GM19193 (cell line): ENCODE measurements around the gene TOM1L2.

Experiments used
- POLR2A ChIP-seq: IDR thresholded peaks from 4 replicates; pipeline ENCODE4 v1.6.1; 2011; ENCODE audit not compliant: insufficient read depth, insufficient read length; ENCODE audit errors: extremely low read depth

TOM1L2 gene

DNA sequence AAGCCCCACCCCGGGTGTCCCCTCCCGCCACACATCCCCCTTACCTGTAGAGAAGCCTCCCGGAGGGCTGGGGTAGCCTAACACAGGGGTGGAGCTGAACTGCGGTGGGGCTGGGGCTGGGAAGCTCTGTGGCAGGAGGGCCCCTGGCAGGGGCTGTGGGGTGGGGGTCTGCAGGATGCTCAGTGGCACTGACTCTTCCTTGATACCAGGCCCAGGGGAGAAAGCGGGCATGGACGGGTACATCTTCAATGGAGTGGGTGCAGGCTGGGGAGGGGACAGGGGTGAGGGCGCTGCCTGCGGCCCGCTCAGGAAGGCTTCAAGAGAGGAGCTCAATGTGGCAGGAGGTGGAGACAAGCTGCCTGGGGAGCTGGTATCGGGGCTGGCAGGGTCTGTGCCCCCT is 152.2 kb downstream of the TOM1L2 start:
- no peak for TF ChIP-seq POLR2A

DNA sequence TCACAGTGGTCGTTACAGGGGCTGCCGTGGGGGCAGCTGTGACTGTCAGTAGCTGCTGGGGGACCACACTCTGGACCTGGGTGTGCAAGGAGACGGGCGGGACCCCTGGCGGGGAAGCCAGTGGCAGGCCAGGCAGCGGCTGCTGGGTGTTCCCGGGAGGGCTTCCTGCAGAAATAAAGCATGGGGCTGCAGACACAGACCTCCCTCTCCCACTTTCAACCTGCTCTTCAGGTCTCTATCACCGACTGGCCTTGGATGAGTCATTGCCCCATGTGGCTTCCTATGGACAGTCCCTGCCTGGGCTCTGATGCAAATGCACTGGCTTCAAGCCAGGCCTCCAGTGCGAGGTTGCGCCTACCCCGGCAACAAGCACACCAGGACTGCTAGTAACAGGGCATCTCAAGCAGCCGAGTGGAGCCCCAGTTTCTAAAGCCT is 152.6 kb downstream of the TOM1L2 start:
- TF ChIP-seq POLR2A: no peak

GRCh38 chr17:17819111-17819510 is 153.1 kb downstream of the TOM1L2 start:
- no peak for TF ChIP-seq POLR2A

DNA sequence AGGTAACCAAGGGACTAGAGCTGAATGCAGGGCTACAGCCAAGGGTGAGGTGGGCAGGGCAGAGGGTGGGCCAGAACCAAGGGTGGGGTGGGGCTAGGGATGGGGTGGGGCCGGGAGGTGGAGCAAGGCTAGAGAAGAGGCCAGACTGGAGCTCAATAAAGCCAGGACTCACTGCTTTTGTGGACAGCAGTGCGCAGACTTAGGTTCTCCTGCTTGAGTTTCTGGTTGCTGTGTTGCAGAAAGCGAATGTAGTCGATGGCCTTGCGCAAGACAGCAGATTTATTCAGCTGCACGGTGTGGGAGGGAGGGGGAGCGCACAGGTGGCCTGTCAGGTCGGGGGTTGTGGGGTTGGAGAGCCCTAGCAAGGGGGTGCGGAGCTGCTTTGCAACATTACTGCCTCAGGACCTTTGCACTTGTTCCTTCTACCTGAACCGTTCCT is 154.1 kb downstream of the TOM1L2 start:
- peak; percentile 13 for TF ChIP-seq POLR2A

DNA sequence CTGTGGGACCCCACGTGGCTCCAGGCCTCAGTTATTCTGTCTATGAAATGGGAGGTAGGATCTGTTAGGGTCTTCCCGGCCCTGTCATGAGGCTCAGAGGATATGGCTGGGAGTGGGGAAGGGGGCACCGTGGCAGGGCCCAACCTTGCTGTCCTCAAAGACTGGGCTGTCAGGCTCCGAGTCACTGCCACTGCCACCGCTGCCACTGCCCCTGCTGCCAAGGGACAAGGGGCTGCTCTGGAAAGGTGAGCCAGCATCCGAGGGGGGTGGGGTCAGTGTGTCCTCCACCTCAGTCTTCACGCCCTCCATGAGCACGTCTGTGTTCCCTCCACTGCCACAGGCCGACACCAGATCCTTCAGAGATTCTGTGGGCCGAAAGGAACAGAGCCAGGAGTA is 154.7 kb downstream of the TOM1L2 start:
- no peak for TF ChIP-seq POLR2A

GRCh38 chr17:17816831-17817551 is 155.2 kb downstream of the TOM1L2 start:
- TF ChIP-seq POLR2A: no peak

GRCh38 chr17:17816240-17816814 is 155.9 kb downstream of the TOM1L2 start:
- no peak for TF ChIP-seq POLR2A

DNA sequence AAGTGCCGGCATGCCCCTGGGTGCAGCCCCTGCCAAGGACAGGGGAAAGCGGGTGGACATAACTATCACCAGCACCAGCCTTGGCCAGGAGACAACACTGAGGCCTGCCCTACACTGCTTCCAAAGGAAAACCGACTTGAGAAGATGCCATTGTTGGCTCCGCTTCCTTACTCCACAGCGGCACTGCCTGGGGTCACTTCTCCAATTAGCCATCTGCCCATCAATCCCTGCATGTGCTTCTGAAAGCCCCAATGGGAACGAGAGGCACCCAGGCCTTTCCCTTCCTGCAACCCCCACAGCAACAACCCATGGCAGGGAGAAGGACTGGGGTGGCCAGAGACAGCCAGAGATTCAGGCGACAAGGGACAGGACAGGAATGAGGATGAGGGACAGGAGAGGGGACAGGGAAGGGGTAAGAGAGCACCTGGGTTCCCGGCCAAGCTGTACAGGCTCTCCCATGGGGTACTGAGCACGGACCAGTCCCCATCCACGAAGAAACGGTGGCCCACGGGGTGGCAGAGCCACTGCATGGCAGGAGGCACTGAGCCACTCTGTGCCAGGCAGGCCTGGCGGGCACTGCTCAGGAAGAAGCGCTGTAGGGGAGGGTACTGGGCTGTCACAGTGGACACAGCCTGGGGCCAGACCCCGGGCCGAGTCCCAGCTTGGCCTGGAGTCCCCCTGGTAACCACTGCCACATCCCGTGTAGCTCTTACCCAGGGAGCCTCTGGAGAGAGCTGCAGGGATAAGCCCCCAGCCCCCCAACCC is 156.6 kb downstream of the TOM1L2 start:
- TF ChIP-seq POLR2A: no peak

GRCh38 chr17:17815062-17815406 is 157.2 kb downstream of the TOM1L2 start:
- no peak for TF ChIP-seq POLR2A

DNA sequence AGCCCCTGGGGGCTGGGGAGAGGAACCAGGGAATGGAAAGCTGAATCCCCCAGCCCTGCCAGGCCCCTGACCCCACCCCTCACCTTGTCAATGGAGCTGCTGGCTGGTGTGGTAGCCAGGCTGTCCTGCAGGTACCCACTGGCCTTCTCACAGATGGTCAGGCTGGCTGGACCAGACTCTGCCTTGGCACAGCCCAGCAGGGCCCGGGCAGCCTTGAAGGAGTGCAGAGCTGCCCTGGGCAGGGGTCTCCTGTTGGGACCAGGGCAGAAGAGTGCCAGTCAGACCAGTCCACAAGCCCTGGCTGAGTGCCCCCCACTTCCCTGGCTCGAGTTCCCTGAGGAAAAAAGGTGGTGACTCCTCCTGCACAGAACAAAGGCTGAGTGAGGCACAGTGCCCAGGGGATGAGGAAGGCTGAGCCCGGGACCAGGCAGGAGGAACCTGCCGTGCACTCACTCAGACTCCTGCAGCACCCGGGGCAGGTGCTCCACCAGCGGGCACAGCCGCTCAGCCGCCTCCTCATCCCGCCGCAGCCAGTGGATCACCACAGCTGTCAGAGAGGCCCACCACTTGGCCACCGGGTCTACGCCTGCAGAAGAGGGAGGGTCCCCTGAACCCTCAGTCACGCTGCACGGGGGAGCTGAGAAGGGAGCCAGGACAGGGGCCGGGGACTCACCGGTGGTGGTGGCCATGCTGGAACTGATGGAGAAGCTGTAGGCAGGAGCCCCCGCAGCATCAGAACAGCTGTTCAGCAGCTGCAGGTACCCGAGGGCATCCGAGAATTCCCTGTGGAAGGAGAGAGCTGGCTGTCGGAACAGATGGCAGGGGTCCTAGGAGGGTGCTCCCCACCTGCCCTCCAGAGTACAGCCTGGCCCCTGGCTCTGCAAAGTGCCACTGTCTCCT is 157.8 kb downstream of the TOM1L2 start:
- TF ChIP-seq POLR2A: no peak

DNA sequence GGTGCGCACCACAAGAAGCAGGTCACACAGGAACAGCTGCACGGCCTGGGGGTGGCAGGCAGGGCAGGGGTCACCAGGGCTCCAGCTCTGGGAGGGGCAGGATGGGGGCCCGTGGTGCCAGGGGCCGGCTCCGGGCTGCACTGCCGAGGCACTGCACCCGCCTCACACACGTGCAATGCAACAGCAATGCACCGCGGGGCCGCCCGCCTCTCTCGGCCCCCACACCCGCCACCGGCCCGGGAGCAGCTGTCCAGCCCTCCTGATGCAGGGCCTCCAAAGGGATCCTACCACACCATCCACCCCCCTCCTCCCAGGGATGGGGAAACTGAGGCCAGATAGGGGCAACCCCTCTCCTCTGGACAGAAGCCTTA is 158.5 kb downstream of the TOM1L2 start:
- no peak for TF ChIP-seq POLR2A

- TF ChIP-seq POLR2A: peak; percentile 26
These were observed 159.0 kb downstream of the TOM1L2 start for GRCh38 chr17:17813055-17813724.

- no peak for TF ChIP-seq POLR2A
These were observed 159.8 kb downstream of the TOM1L2 start for GRCh38 chr17:17812211-17813054.
